Activated T-cell treated with anti-CD3 and anti-CD28 coated beads for 24 hours (primary cell): ENCODE measurements around the gene TMEM271.

Experiments used
- DNase-seq: peaks from one replicate; pipeline ENCODE4 v3.0.0-alpha.2; 2020; ENCODE audit warnings: low read depth

The TMEM271 gene

GRCh38 chr4:534101-534575 lies 42.0 kb downstream of the TMEM271 start:
- DNase-seq: no peak

DNA sequence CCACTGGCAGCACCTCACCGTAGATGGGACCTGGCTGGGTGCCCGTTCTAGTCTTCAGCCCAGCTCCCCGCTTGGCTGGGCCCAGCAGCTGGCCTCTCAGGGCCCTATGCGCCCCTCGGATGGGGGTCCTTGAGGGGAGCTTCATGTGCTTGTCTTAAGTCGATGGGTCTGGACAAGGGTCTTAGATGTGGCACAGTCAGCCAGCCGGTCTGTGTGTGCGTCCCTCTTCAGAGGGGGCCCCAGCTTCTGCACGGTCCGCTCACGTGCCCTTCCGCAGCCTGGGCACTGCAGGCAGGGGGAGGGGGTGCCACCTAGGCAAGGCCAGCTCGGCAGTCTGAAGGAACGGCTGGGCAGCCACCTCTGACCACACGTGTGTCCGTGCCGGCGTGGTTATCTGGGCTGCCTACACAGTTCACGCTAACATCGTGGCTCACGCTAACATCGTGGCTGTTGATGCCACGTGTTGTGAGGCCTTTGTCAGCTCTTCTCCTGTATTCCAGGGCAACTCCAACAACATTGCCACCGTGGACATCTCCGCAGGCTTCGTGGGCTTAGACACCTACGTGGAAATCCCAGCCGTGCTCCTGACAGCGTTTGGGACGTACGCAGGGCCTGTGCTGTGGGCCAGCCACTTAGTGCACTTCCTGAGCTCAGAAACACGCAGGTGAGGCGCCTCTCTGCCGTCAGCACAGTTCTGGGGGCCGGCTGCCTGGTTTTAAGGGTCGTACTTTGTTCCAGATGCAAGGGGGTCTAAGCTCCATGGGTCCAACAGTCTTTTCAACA lies 42.6 kb downstream of the TMEM271 start:
- DNase-seq: no peak

DNA sequence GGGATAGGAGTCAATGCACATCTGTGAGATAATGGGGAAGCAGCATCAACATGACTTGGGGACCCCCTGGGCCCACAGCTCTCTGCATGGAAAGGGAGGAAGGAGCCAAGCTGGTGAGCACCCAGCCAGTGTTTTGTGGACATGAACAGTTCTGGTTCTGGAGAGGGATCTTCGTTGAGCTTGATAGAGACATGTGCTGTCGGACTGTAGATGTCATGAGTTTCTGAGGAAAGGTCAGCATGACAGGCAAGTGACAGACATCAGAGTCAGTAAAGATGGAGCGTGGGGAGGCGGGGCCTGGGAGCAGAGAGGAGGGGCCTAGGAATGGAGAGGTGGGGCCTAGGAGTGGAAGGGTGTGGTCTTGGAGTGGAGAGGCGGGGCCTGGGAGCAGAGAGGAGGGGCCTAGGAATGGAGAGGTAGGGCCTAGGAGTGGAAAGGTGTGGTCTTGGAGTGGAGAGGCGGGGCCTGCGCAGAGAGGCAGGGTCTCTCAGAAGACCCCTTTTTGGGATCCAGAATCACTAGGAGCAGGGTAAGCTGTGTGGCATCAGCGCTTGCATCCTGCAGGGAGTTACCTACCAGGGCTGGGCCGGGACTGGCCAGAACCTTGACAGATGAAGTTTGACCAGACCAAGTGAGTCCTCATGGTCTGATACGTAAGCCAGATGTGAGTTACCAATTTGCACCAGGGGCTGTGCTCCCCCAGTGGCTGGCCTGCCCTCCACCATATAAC lies 43.3 kb downstream of the TMEM271 start:
- DNase-seq: no peak

- no peak for DNase-seq
These were observed 44.2 kb downstream of the TMEM271 start for GRCh38 chr4:531721-532565.

- no peak for DNase-seq
These were observed 45.0 kb downstream of the TMEM271 start for GRCh38 chr4:531076-531475.

DNA sequence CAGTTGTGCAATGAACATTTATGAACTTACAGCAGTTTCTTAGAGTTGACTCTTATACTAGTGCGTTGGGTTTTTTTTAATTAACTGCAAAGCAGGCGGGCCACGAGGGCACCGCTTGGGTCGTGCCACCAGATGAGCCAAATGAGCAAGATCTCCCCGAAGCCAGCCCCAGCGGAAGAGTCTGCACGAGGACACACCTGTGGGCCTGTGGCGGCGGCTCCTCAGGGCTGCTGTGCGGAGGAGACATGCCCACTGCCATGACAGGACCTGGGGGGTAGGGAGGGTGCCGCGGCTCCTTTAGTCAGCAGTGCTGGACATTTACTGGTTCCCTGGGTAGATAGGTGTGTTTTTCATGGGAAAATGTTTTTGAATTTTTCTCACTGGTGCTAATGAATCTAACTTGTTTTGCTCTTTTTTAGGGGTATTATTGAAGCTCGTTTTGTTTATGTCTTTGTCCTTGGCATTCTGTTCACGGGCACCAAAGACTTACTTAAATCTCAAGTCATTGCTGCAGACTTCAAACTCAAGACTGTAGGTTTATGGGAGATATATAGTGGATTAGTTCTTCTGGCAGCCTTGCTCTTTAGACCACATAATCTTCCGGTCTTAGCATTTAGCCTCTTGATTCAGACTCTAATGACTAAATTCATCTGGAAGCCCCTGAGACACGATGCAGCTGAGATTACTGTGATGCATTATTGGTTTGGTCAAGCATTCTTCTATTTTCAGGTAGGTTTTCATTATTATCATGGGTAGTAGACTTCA lies 45.9 kb downstream of the TMEM271 start:
- DNase-seq: no peak

DNA sequence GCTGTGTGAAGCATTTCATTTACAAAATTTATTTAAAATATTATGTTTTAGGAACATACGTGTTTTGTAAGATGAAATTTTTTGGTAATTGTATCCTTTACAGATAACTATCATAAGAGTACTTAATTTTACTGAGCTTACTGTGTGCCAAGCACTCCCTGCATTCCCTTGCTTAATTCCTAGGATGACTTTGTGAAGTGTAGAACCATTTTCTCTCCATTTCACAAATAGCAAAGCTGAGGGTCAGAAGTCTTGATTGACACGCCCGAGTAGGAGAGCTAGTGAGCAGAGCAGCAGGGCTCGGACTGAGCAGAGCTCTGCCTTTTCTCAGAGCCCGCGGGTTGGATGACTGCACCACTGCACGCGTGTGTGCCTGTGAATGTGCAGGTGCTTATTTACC lies 46.5 kb downstream of the TMEM271 start:
- DNase-seq: no peak

- no peak for DNase-seq
These were observed 47.3 kb downstream of the TMEM271 start for GRCh38 chr4:528835-529234.

- DNase-seq: no peak
These were observed 47.8 kb downstream of the TMEM271 start for GRCh38 chr4:528296-528695.

DNA sequence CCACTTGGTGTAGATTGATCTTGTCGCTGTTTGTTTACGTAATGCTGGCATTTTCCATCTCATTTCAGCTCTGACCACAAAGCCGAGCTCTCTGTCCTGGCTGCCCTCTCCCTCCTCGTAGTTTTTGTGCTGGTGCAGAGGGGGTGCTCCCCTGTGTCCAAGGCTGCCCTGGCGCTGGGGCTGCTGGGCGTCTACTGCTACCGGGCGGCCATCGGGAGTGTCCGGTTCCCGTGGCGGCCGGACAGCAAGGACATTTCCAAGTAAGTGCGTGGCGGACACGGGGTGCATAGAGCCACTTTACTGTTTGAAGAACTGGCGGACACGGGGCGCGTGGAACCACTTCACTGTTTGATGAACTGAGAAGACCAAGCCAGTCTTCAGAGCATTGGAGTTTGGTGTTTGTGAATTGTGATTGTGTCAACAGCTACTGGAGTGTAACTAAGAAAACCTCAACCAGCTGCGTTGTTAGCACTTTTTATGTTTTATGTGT lies 49.1 kb downstream of the TMEM271 start:
- no peak for DNase-seq

DNA sequence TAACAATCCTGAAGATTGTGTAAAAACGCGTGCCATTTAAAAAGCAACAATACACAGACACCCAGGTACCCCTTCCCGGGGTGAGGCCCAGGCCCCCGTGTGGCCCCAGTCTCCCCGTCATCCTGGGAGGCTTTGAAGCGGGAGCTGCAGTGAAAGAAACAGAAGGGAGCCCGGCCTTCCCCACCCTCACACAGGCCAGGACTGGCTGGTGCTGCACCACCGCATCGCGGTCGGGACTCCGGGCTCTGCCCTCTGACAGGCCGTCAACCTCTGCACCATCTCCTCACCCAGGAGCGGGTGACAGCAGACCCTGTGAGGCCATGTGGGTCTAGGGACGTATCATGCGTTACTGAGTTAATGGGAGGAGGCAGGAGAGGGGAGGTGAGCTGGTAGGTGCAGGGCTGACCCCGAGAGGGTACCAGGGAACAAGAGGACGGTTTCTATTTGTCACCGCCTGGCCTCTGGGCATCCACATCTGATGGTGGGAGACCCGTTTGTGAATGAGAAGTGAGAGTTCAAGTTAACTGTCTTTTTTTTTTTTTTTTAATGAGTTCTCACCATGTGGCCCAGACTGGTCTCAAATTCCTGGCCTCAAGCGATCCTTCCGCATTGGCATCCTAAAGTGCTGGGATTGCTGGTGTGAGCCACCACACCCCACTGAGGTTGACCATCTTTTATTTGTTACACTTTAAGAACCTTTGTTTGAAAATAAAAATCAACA lies 49.7 kb downstream of the TMEM271 start:
- no peak for DNase-seq

GRCh38 chr4:525660-526059 lies 50.4 kb downstream of the TMEM271 start:
- no peak for DNase-seq

GRCh38 chr4:524196-524595 lies 51.9 kb downstream of the TMEM271 start:
- DNase-seq: no peak
